ENCODE results near the gene NAA10. TPM values are rescaled to one million over a fixed set of nuclear protein-coding genes. Genes with fewer than 3 reads are reported as not detected.

NAA10 gene
- total and polyA plus RNA-seq, 7 donors = 57.4 to 128 (median 84.7) TPM

DNA sequence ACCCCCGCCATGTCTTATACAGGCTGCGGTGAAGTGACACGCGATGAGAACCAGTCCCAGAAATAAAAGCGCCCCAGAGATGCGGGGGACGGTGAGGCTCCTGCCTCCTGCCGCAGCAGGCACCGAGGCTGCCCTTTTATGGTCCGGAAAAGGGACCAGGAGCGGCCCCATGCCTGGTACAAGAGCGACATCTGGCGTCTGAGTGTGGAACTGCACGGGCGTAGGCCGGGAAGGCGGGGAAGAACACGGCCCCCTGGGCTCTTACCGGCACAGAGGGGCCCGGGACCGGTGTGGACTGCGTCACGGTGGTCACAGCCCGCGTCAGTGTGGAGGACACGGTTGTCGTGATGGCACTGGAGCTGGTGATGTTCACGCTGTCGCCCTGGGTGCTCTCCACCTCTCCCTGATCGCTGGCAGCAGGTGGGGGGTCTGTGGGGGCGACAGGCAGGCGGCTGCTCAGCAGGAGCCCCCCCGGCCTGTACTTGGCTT lies 18.5 kb upstream of the NAA10 start:
- Histone ChIP-seq H3K27ac (peak overlapping the region; percentile 81 to 87 (median 86)), H3K4me1 (peaks cover 0 to 72% (median 48%) of the 10 kb centered on the region in 4 donors), H3K36me3 (peaks cover 0 to 49% (median 25%) of the 10 kb centered on the region in 4 donors), H3K27me3 (no peaks in the 10 kb centered on the region), H3K4me3 (peak overlapping the region; percentile 18 to 44 (median 38)), H3K9me3 (no peaks in the 10 kb centered on the region)
- DNase-seq = peak; percentile 93
- intact Hi-C loops (cut with DNase I) = loop anchor here (2.0 kb wide), 3 partner anchors 189 to 995 kb away; partner anchors contain the start of gene PLXNB3
- 25 to 27% methylated on average over 33 of the region's 33 CpGs for WGBS, 2 donors
- peak in 1 of 4 donors; percentile 12 for TF ChIP-seq EP300 (IDR thresholded peaks at IDR 0.05)
- TF ChIP-seq, protein P1, sequence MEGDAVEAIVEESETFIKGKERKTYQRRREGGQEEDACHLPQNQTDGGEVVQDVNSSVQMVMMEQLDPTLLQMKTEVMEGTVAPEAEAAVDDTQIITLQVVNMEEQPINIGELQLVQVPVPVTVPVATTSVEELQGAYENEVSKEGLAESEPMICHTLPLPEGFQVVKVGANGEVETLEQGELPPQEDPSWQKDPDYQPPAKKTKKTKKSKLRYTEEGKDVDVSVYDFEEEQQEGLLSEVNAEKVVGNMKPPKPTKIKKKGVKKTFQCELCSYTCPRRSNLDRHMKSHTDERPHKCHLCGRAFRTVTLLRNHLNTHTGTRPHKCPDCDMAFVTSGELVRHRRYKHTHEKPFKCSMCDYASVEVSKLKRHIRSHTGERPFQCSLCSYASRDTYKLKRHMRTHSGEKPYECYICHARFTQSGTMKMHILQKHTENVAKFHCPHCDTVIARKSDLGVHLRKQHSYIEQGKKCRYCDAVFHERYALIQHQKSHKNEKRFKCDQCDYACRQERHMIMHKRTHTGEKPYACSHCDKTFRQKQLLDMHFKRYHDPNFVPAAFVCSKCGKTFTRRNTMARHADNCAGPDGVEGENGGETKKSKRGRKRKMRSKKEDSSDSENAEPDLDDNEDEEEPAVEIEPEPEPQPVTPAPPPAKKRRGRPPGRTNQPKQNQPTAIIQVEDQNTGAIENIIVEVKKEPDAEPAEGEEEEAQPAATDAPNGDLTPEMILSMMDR (IDR thresholded peaks at IDR 0.05) = peak; percentile 92 to 99 (median 97)
- TF ChIP-seq POLR2A (IDR thresholded peaks at IDR 0.05) = peak in 1 of 2 donors; percentile 54
- TF ChIP-seq POLR2AphosphoS5 (IDR thresholded peaks at IDR 0.05) = peak; percentile 62 to 80 (median 70)

DNA sequence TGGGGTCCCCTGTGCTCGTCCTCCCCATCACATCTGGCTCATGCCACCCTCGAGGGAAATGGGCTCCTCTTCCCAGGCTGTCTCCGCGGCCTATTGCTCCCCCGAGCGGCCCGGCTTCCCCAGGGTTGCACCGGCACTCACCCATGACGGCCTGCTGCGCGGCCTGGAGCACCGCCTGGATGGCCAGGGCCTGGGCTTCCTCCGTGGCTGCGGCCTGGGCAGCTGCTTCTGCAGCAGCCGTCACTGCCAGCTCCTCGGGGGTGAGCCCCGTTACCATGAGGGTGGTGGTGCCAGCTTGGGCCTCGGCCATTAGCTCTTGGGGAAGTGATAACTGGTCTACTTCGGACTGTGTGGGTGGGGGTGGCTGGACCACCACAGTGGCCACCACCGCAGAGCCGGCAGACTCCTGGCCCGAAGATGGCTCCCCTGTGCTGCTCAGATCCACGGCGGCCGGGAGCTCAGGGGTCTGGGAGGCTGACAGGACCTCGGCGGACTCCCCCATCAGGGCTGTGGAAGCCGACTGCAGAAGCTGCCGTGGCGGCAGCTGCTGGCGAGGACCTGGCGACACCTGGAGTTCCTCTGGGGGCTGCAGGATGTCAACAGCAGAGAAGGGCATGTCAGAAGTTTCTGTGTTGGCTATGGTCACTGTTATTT lies 17.7 kb upstream of the NAA10 start:
- Histone ChIP-seq H3K27me3 (no peaks in the 10 kb centered on the region), H3K36me3 (peaks cover 0 to 42% (median 20%) of the 10 kb centered on the region in 4 donors), H3K4me1 (peaks cover 0 to 78% (median 52%) of the 10 kb centered on the region in 4 donors), H3K4me3 (peak overlapping the region in 2 of 4 donors; percentile 10 to 44), H3K9me3 (no peaks in the 10 kb centered on the region), H3K27ac (peak overlapping the region; percentile 81 to 87 (median 86))
- TF ChIP-seq POLR2A (IDR thresholded peaks at IDR 0.05) (no peak), POLR2AphosphoS5 (IDR thresholded peaks at IDR 0.05) (no peak), EP300 (IDR thresholded peaks at IDR 0.05) (no peak)
- TF ChIP-seq, protein P1 (IDR thresholded peaks at IDR 0.05) = no peak
- intact Hi-C loops (cut with DNase I) = loop anchor here (2.0 kb wide), 3 partner anchors 188 to 994 kb away; partner anchors contain the start of gene PLXNB3
- no peak for DNase-seq
- WGBS, 2 donors = 93 to 95% methylated on average over 32 of the region's 32 CpGs

- Histone ChIP-seq H3K36me3 (peaks cover 0 to 37% (median 17%) of the 10 kb centered on the region in 4 donors), H3K4me3 (peak overlapping the region in 2 of 4 donors; percentile 10 to 44), H3K27me3 (no peaks in the 10 kb centered on the region), H3K27ac (peak overlapping the region; percentile 81 to 87 (median 86)), H3K4me1 (peaks cover 0 to 83% (median 54%) of the 10 kb centered on the region in 4 donors), H3K9me3 (no peaks in the 10 kb centered on the region)
- 95 to 97% methylated on average over 28 of the region's 28 CpGs for WGBS, 2 donors
- DNase-seq = no peak
- no peak for TF ChIP-seq POLR2AphosphoS5 (IDR thresholded peaks at IDR 0.05)
- no peak for TF ChIP-seq EP300 (IDR thresholded peaks at IDR 0.05)
- no peak for TF ChIP-seq POLR2A (IDR thresholded peaks at IDR 0.05)
- intact Hi-C loops (cut with DNase I) = loop anchor here (2.0 kb wide), 3 partner anchors 187 to 993 kb away; partner anchors contain the start of gene PLXNB3
These were observed 17.0 kb upstream of the NAA10 start for GRCh38 chrX:153951683-153952372.

DNA sequence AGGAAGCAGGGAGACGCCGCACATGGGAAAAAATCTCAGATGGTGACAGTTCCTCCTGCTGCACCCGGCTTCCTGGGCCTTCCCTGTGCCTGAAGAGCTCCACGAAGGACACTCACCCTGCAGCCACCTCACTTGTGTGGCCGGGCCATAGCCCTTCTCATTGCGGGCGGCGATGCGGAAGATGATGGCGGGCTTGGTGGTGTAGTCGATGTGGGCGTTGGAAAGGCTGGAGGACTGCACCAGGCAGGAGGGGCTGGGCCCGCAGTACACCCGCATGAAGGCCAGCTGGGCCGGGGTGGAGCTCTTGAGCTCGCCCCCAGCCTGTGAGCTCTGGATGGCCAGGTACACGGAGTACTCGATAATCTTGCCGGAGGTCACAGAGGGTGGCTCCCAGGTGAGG lies 15.3 kb upstream of the NAA10 start:
- Histone ChIP-seq H3K27me3 (no peaks in the 10 kb centered on the region), H3K4me1 (peaks cover 0 to 77% (median 52%) of the 10 kb centered on the region in 4 donors), H3K36me3 (peaks cover 0 to 31% (median 15%) of the 10 kb centered on the region in 4 donors), H3K27ac (peak overlapping the region; percentile 63 to 87 (median 86)), H3K9me3 (no peaks in the 10 kb centered on the region), H3K4me3 (no peak overlapping the region)
- no peak for DNase-seq
- intact Hi-C loops (cut with DNase I) = no loop called here
- TF ChIP-seq POLR2AphosphoS5 (IDR thresholded peaks at IDR 0.05) (no peak), EP300 (IDR thresholded peaks at IDR 0.05) (no peak), POLR2A (IDR thresholded peaks at IDR 0.05) (no peak)
- TF ChIP-seq, protein P1 (IDR thresholded peaks at IDR 0.05) = no peak
- WGBS, 2 donors = 86% methylated on average over 19 of the region's 19 CpGs
